Measurements from ENCODE around the gene RCL1. TPM values are rescaled to one million over a fixed set of nuclear protein-coding genes. Genes with fewer than 3 reads are reported as not detected.

The RCL1 gene
- polyA plus RNA-seq, 4 donors, result 14.7 to 20.4 (median 18.7) TPM

DNA sequence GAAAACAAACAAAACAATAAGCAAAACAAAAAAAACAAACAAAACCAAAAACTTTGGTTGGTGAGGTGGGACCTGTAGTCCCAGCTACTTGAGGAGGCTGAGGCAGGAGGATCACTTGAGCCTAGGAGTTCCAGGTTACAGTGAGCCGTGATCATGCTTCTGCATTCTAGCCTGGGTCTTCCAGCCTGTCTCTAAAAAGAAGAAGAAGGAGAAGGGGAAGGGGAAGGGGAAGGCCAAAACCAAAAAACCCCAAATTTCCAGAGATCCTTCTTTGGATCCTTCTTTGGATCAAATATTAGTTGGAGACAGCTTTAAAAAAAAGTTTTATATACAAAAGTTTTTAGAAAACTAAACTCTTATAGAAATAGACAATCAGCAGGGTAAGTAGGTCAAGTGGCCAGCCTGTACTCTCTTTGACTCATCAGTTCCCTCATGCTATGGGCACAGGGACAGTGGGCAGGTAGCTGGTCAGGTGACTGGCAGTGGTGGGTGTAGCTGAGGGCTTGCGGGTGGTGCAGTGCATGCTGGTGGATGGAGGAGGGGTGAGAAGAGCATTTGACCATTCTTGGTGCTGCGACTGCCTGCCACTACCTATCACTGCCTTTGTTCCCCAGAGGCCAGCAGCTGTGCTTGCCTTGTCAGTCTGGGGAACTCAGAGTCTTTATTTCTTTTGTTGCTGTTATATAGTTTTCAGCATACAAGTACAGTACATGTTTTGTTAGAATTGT, 12.6 kb downstream of the RCL1 start:
- no peak for DNase-seq (ENCODE audit: low read depth in 4 of 4, low spot score in 3 of 4)

DNA sequence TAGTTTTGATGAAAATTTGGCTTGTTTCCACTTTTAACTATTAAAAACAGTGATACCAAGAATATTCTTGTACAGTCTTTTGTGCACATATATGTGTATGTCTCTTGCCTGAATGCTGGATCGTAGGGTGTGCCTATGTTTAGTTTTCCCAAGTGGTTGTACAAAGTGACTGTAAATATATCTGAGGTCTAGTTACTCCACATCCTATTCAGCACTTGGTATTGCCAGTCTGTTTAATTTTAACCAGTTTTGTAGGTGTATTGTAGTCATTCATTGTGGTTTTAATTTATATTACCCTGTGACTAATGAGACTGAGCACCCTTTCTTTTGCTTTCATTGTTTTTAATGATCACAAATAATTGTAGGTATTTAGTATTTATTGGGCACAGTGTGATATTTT, 17.8 kb downstream of the RCL1 start:
- no peak for DNase-seq (ENCODE audit: low read depth in 4 of 4, low spot score in 3 of 4)

DNA sequence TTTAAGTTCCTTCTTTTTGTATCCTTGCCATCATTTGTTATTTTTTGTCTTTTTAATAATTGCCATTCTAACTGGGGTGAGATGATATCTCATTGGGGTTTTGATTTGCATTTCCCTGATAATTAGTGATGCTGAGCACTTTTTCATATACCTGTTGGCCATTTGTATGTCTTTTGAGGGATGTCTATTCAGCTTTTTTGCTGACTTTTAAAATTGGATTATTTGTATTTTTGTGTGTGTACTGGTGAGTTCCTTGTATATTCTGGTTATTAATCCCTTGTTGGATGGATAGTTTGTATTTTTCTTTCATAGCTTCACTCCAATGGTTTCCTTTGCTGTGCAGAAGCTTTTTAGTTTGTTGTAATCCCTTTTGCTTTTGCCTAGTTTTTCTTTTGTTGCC, 19.1 kb downstream of the RCL1 start:
- DNase-seq (ENCODE audit: low read depth in 4 of 4, low spot score in 3 of 4), result no peak

DNA sequence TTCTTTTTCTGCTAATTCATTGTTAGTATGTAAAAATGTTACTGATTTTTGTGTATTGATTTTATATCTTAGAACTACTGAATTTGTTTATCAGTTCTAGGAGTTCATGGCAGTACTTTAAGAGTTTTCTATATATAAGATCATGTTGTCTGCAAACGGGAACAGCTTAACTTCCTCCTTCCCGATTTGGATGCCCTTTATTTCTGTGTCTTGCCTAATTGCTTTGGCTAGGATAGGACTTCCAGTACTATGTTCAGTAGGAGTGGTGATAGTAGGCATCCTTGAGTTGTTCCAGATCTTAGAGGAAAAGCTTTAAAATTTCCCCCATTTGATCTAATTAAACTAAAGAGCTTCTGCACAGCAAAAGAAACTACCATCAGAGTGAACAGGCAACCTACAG, 20.1 kb downstream of the RCL1 start:
- no peak for DNase-seq (ENCODE audit: low read depth in 4 of 4, low spot score in 3 of 4)

DNA sequence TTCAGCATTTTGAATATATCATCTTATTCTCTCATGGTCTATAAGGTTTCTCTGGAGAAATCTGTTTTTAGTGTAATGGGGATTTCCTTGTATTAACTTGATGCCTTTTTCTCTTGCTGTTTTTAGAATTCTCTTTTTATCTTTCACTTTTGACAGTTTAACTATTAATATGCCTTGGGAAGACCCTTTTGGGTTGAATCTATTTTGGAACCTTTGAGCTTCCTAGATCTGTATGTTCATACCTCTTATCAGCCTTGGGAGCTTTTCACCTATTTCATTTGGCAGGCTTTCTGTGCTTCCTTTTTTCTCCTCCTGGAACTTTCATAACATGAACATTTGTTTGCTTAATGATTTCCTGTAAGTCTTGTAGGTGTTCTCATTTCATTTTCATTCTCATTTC, 22.2 kb downstream of the RCL1 start:
- DNase-seq (ENCODE audit: low read depth in 4 of 4, low spot score in 3 of 4), result no peak

DNA sequence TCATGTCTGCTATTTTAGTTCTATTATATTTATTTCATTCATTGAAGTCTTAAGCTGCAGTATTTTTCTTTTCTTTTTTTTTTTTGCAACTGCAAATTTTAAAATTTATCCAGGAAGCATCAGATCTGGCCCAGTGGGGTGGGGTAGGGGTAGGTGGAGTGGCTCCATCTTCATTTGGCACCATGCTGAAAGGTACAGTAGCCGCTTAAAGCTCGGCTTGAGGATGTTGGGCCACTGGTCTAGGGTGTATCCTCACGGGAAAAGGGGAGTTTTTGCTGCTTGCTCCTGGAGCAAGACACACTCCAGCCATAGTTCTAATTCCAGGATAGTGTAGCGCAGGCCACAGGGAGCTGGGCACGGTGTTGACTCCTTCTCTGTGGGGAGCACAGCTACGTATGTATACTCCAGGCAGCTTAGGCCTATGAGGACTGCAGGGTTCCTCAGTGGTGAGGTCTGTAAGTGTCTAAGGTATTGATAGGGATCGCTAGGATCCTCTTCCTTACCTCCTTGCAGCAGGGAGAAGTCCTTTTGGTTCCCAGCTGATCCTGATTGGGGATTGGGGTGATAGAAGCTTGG, 22.7 kb downstream of the RCL1 start:
- no peak for DNase-seq (ENCODE audit: low read depth in 4 of 4, low spot score in 3 of 4)

DNA sequence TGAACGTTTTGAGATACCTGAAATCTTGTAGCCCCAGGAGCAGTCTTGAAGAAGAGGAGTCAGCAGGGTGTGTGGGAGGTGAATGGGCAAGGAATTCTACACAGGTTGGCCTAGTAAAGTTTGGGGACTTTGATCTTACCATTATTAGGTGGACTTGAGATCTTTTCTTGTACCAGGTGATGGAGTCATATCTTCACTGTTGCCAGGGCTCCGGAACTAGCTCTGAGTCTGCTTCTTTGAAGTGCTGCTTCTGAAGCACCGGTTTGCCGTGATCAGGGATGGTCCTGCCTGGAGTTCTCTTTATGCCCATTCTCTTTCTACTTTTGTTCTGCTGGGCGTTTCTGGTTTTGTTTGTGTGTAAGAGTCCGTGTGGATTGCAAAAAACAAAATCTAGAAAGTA, 27.4 kb downstream of the RCL1 start:
- DNase-seq (ENCODE audit: low read depth in 4 of 4, low spot score in 3 of 4), result no peak

DNA sequence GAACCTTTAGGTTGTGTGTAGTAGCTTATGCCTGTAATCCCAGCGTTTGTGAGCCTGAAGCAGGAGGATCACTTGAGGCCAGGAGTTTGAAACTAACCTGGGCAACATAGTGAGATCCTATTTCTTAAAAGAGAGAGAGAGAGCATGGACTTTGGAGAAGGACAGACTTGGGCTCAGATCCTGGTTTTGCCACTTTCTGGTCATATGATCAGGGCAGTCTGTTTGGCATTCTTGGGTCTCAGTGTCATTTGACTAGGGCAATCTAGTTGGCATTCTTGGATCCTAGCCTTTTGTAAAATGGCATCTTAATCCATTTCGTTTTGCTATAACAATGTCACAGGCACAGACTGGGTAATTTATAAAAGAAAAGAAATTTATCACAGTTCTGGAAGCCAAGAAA, 28.4 kb downstream of the RCL1 start:
- no peak for DNase-seq (ENCODE audit: low read depth in 4 of 4, low spot score in 3 of 4)

DNA sequence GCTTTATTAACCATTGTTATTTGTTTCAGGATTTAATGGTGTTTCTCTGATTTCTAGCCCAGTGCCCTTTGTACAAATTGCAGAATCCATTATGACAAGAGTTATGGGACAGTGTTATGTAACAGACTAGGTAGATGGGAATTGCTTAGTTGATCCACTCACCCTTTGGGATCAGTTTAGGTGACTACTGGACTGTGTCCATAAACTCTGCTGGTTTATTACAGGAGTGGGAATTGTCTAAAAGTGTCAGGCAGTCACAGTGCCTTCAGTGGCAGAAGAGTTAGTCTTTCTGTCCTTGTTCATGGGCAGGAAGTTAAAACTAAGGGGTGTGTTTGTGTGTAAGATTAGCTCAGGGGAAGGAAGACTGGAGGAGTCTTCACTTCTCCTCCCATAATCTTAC, 29.3 kb downstream of the RCL1 start:
- no peak for DNase-seq (ENCODE audit: low read depth in 4 of 4, low spot score in 3 of 4)

DNA sequence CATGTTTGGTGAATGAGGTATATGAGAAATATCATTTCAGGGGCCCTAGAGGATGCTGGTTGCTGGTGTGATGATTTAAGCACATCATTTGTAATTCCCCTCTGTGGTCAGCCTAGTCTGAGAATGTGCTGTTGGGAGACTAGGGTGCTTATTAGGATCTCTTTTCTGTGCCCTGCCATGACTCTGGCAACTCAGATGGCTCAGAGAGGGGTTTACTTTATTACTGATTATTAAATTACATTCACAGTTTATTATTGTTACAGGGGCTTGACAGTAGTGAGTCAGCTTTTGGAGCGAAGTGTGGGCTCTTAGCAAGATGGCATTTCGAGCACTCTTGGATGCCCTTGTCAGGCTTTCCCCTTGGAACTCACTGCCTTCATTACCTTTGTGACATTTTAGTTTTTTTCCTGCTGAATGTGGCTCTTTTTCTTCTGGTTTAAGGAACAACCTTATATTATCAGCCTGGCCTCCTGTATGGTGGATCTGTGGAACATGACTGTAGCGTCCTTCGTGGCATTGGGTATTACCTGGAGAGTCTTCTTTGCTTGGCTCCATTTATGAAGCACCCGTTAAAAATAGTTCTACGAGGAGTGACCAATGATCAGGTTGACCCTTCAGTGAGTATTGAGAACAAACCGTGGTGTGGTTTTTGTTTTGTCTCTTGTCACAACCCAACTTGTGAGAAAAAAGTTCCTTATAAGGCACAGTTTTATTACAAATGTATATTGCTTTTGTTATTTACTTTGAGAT, 33.8 kb downstream of the RCL1 start:
- DNase-seq (ENCODE audit: low read depth in 4 of 4, low spot score in 3 of 4), result no peak

DNA sequence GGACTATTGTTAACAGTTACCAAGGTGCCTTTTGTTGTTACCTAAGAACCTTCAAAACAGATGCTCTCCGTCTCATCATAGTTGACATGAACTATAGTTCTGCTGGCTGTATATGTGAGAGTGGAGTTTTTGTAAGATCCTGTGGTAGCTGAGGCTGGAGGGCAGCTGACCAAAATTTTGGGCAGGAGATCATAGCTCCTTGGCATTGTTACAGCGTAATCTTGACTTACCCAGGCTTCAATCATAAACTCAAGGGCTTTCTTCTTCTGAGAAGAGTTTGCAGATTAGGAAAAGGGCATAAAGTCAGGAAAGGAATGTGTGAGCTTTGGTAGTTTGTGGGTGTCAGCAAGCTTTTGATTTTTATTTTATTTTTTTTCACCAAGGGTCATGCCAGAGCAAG, 34.5 kb downstream of the RCL1 start:
- no peak for DNase-seq (ENCODE audit: low read depth in 4 of 4, low spot score in 3 of 4)

DNA sequence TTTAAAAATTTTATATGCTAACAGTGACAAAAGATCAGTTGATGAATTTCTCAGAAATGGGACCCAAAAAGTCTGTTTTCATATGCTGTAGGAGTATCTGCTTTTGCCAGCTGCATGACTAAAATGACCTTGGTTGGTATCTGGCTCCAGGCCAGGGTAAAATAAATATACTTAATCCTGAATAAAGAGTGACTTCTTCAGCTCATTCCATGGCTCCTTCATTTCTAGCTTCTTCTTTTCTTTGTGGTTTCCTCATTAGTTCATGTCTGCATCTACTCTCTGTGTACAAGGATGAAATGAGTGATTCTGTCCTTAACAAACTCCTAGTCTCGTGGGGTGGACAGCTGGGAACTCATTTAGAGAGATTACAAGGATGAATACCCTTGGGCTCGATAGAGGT, 36.0 kb downstream of the RCL1 start:
- DNase-seq (ENCODE audit: low read depth in 4 of 4, low spot score in 3 of 4), result no peak

DNA sequence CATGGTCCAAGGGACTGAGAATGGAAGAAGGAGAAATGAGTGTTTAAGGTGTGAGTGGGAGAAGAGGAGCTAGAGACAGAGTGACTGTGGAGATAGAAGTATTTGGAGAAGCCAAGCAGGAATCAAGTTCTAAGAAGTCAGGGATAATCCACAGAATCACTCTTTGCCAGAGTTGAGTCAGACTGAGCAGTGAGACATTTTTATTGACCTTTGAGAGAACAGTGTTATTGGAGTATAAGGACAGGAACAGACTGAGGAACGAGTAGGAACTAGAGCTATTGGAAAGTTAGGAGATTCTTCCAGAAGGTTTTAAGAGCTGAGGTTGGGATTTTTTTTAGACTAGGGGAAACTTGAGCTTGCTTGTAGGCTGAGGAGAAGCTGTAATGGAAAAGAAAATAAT, 37.2 kb downstream of the RCL1 start:
- DNase-seq (ENCODE audit: low read depth in 4 of 4, low spot score in 3 of 4), result no peak

DNA sequence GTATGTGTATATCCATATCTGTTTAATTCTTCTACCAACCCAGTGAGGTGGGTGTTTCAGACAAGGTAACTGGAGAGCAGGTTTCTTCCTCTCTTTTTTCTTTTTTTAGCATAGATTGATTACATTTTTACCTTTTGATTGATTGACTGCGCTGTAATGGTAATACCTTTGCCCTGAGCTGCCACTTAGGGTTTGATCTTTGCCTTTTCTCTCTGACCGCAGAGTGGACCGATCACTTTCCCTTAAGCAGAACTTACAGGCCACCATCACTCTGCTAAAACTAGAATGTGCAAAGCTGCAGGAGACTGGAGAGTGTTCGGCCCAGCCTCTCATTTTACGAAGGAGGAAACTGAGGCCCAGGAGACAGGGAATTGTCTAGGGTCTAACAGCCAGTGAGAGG, 38.0 kb downstream of the RCL1 start:
- no peak for DNase-seq (ENCODE audit: low read depth in 4 of 4, low spot score in 3 of 4)

DNA sequence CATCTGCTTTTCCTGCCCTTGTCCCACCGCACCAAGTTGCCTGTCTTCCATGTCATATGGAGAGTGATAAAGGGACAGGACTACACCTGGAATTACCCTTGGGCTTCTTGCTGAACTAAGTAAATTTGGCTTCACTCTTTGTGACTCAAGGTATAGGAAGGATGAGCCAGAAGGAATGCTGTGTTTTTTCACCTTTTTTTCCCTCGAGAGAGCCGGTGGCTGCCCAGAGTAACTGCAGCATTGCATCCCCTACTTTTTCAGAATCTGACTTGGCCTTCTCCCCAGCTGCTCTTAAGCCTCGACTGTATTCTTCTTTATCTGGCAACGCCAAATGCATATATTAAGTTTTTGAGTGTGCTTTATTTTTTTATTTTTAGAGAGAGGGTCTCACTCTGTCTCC, 38.4 kb downstream of the RCL1 start:
- DNase-seq (ENCODE audit: low read depth in 4 of 4, low spot score in 3 of 4), result no peak

DNA sequence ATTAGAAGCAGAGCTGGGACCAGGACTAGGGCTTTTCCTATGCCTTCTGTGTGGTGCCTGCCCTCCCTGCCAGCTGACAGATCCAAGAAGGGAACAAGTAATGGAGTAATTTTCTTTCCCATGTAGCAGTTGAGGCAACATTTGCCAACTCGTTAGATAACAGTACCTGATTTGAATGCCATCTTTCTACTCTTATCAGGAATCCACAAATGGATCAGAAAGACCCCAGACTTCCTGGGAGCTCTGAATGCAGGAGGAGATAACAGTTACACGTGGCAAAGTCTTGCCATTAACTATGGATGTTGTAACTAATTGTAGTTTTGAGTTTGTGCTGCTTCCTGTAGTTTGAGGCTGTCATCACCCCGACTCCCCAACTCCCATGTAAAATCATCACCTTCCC, 39.2 kb downstream of the RCL1 start:
- no peak for DNase-seq (ENCODE audit: low read depth in 4 of 4, low spot score in 3 of 4)

DNA sequence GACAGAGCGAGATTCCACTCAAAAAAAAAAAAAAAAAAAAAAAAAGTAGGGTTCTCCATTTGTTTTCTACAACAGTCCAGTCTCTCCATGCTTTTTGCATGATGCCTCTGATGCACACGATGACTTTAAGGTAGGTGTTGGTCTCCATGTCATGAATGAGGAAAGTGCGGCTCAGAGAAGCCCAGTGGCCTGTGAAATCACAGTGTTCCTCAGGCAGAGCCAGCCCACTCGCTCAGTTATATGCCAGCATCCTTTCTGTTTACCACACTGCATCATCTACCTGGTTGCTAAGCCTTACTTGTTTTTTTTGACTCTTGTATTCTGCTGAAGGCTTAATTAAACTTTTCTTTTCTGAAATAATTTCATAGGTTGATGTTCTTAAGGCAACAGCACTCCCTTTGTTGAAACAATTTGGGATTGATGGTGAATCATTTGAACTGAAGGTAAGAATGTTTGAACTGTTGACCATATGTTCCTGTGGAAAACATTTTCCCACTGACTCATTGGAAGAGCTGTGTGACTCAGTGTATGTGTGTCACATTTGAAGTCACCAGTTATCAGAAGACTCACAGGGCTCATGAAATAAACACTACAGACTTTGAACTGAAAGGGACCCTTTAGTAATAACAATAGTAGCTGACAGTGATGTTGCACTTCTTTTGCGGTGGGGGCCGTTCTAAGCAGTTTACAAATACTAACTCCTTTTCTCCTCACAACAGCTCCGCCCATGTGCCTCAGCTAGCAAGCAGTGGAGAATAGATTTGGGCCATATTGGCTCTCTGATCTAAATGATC, 40.2 kb downstream of the RCL1 start:
- no peak for DNase-seq (ENCODE audit: low read depth in 4 of 4, low spot score in 3 of 4)

DNA sequence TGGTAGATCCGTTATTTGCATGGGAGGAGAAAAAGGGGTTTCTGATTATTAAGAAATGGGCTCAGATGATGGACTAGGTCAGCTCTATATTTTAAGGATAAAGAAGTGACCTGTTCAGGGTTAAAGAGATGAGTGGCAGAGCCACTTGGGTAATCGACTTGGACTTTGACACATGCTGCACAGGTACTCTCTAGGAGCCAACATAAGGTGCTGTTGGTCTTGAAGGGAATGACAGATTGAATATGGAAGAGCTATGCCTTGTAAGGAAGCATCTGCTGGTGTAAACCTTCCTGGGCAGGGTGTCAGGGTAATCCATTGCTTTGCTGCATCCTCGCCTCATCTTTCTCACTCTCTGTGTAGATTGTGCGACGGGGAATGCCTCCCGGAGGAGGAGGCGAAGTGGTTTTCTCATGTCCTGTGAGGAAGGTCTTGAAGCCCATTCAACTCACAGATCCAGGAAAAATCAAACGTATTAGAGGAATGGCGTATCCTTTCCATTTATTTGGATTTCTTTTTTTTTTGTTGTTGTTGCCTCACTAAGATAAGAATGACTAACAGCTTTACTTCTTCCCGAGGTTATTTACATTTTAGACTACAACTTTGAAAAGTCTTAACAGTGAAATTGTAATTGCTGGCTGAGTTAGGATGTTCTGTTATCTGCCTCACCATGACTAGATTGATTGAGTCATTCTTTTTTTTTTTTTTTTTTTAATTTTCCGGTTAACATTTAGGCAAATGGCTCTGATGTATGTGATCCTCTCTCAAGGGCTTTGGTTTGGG, 41.2 kb downstream of the RCL1 start:
- DNase-seq (ENCODE audit: low read depth in 4 of 4, low spot score in 3 of 4), result no peak

DNA sequence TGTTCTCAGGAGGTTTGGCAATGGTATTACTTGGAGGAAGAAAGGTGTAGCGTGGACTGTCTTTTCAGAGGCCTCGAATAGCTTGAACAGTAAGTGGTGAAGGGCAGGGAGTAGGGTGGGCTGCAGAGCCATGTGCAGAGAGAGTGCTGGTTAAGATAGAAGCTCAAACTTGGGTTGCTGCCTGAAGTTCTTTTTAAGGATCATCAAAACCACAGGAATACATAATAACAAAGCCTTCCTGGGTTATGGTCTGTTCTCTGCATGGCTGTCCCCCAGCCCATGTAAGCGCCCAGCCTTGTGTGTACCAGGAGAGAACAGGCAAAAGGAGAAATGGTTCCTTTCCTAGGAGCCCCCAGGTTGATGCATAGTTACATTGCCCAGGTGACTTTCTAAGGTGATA, 43.9 kb downstream of the RCL1 start:
- no peak for DNase-seq (ENCODE audit: low read depth in 4 of 4, low spot score in 3 of 4)

Measured in left renal pelvis (tissue), 4 donors.